ENCODE data around the gene TSFM. TPM values are rescaled to one million over a fixed set of nuclear protein-coding genes. Genes with fewer than 3 reads are reported as not detected.

Gene TSFM
- total RNA-seq, 1 donor from 2014 or later: 14.6 TPM

DNA sequence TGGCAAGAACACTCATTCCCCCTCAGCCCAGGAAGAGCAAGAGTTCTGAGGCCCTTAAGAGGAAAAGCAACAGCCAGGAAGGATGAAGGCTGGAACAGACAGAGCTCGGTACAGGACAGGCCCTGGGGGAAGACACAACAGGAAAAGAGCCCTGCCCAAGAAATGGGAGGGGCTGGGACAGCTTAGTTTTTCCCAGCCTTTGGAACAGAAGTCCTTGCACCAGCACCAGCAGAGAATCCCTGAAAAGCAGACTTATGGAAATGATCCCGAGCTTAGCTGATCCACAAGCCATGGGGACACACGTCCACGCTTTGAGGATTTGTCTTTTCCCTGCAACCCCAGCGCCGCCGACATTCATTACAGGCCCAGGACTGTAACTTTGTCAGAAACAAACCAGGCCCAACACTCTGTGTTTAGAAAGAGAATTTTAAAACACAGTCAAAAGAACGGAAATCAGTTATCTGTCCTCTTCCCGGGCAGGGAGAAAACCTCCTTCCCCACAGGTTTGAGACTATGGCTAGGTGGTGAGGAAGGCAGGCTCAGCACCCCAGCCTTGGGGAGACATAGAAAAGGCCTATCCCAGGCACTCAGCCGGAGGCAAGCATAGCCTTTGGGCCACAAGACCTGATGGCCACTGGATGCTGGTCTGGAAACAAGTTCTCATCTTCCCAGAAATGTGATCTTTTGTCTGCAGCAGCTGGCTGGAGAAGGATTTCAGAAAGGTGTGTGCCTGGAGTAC is 40.0 kb downstream of the TSFM start:
- DNase-seq (ENCODE audit: low spot score) (no peak), ATAC-seq (no peak)
- intact Hi-C loops (cut with DNase I): no loop called here

DNA sequence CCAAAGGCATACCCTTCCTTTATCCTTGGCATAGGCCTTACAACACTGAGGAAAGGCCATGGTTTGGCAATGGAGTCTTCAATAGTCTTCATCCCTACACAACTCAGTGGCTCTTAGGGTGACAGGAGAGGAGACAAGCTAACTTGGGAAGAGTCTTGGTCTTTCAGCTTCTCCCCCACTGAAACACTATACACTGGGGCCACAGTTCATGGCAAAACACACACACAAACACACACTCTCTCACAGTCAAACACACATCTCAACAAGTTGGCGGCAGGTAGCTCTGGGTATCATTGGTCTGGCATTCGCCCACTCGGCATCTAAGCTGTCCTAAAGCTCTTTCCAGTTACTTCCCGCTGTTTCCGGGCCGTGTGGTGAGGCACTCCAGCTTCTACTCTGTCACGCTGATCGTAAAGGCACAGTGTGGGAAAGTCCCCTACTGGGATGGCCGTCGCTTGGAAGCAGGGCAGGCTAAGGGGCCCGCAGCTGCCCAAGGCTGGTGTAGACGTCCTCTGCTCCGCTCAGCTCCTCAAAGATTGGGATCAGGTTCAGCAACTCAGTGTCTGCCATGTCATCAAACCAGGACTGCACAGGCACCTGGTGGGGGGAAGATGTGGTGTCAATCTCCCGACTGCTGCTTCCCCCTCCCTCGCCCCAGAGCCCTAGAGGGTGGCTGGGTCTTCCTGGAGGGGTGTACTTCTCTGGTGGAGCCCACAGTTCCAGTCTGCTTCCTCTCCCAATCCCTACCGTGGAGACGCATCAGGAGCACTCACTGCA is 40.7 kb downstream of the TSFM start:
- intact Hi-C loops (cut with DNase I): no loop called here
- DNase-seq (ENCODE audit: low spot score): no peak
- no peak for ATAC-seq

DNA sequence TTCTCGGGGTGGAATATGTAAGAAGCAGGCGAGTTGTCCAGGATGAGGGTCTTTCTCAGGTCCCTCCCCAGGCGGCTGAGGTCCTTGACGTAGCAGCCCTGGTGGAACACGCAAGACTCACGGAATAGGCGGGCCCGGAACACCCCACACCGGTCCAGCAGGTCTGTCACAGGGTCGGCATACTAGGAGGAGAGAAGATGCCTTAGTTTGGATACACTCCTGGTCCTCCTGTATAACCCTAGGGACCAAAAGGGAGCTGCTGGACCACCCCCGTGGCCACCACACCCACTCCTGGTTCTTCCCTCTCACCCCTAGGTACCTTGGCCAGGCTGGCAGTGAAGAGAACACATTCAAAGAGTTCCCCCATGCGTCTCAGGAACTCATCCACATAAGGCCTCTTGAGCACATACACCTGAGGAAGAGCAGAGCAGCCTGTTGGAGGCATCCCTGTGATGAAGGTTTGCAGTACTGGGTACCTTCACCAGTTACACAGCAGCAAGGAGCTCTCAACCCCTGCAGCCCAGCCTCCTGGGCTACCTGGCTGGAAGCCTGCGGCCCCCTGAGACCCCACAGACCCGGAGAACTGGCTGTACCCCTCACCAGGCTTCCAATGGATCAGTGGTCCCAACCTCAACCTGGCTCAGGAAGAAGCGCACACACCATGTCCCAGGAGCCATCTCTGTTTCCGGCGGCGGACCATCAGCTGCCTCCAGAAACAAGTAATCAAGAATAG is 41.5 kb downstream of the TSFM start:
- ATAC-seq: no peak
- DNase-seq (ENCODE audit: low spot score): no peak
- intact Hi-C loops (cut with DNase I): no loop called here

DNA sequence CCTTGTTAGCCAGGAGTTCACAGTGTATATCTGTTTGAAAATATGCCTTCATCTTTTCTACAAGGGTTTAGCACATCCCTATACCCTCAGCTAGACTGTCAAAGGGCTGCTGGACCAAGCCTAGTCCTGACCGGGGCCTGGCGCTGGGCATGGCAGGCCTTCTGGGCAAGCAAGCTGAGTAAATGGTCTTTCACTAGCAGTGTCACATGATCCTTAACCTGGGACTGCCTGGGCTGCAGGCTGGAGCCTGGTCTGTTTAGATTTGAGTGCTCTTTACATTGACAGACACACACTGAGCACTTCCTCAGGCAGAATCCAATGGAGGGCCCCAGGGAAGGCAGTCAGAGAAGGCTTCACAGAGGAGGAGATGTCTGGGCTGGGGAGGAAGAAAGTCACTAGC is 42.9 kb downstream of the TSFM start:
- no peak for DNase-seq (ENCODE audit: low spot score)
- no peak for ATAC-seq
- intact Hi-C loops (cut with DNase I): no loop called here

DNA sequence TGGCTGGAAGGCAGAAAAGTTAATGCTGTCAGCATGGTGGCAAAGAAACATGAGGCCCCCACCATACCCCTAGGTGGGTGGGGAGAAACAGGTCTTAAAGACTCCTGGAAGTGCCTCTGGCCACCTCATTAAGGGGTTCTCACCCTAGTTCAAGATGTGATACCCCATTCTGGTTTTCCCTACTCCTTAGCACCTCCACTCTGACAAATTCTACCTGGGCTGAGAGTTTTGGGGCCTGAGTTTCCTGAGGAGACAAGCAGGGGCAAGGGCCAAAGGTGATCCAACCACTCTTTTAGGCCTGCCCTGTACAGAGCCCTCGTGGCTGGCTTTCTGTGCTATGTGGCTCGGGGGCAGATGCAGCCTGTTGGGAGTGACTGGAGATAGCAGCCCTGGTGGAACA is 43.8 kb downstream of the TSFM start:
- intact Hi-C loops (cut with DNase I): no loop called here
- ATAC-seq (no peak), DNase-seq (ENCODE audit: low spot score) (no peak)

DNA sequence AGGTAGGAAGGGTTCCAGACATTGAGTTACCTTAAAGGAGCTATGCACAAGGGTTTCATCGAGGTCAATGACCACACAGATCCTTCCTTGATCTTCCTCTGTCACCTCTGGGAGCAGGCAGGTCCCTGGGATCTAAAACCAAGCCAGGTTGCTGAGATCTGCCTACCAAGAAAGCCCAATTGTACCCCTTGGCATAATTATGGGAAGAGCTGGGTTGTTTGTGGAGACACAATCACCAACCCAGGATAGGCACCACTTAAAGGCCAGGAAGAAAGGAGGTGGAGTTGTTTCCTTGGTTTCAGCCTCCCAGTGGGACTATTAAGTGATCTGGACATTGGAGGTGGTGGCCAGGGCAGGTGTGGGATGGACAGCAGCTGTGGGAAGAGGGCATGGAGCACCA is 44.4 kb downstream of the TSFM start:
- ATAC-seq: no peak
- DNase-seq (ENCODE audit: low spot score): no peak
- intact Hi-C loops (cut with DNase I): no loop called here

DNA sequence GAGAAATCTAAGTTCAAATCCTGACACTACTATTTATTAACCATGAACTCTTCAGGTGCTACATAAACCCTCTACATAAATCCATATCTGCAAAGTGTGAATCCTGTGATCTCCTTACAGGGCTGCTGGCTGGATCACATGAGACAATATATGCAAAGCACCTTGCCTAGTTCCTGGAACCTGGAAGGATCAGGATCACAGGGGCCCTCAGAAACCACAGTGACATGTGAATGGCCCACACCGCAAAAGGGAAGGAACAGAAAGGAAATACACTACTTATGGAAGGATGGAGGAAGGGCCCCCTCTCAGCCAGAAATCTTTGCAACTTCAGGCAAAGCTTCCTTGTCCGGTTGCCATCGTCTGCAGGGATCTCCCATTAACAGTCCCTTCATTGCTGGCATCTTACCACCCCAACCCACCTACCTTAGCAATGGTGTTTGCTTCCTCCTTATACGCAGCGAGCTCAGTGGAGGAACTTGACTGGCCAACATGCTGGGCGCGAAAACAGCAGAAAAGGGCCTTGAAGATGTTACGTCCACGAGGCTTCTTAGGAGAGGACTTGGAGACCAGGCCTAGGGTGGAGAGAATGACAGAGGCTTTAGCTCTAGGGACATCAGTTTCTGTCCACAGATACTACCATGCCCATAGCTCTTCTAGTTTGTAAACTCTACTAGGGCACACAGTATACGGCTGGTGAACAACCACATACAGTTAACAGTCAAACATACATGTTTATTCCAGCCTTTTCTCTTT is 46.6 kb downstream of the TSFM start:
- ATAC-seq (no peak), DNase-seq (ENCODE audit: low spot score) (no peak)
- intact Hi-C loops (cut with DNase I): no loop called here

DNA sequence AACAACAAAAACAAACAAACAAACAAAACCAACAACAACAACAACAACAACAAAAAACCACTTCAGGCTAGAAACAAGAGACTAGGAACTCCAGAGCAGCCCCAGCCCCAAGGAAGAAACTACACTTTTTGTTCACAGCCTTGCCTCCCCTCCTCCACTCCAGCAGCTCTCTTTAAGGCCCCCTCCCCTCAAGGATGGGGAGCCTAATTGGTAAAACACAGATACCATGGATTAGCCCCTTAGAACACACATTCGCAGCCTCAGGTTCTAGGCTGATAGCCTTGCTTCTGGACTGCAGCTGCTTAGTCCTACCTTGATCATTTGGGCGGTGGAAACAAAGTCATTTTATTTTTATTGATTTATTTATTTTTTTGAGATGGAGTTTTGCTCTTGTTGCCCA is 47.8 kb downstream of the TSFM start:
- DNase-seq (ENCODE audit: low spot score): no peak

DNA sequence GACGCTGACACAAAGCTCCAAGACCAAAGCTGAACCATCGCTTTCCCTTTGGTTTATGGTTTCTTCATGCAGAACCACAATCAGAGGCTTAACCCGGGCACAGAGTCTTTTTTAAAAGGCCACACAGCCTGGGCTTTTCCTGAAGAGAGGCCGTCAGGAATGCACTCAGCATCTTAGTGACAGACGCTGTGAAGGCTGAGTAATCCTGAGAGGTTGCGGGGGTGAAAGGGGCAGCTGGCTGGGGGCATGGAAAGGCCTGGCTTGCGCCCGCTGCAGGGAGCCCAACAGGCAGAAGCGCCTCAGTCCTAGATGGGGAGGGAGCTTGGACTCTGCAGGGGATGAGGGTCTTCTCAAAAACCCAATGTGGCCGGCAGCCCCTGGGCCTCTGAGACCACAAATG is 50.4 kb downstream of the TSFM start:
- intact Hi-C loops (cut with DNase I): loop anchor here (5.0 to 10.0 kb wide), 2 partner anchors 69 to 1738 kb away; no protein-coding TSS in a partner anchor
- DNase-seq (ENCODE audit: low spot score): no peak
- no peak for ATAC-seq

More for the DNA sequence above, 47.8 kb downstream of the TSFM start:
- intact Hi-C loops (cut with DNase I): loop anchor here (5.0 to 10.0 kb wide), 2 partner anchors 72 to 1736 kb away; no protein-coding TSS in a partner anchor
- no peak for ATAC-seq

DNA sequence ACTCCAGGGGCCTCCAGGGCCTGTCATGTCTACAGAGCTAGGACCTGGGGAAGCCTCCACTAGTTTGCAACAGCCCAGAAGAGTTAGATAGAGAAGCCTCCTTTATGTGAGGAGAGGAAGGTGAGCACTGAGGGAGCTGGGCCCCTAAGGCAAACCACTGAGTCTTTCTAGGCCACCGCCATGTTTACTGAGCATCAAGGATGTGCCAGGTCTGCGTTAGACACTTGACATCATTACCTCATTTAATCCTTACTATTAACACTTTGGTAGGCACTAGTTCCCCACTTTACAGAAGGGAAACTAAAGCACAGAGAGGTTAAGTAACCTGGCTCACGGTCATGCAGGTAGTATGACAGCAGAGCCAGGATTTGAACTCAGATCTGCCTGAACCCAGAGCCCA is 51.1 kb downstream of the TSFM start:
- ATAC-seq (no peak), DNase-seq (ENCODE audit: low spot score) (no peak)
- intact Hi-C loops (cut with DNase I): loop anchor here (5.0 to 10.0 kb wide), 2 partner anchors 69 to 1739 kb away; no protein-coding TSS in a partner anchor

DNA sequence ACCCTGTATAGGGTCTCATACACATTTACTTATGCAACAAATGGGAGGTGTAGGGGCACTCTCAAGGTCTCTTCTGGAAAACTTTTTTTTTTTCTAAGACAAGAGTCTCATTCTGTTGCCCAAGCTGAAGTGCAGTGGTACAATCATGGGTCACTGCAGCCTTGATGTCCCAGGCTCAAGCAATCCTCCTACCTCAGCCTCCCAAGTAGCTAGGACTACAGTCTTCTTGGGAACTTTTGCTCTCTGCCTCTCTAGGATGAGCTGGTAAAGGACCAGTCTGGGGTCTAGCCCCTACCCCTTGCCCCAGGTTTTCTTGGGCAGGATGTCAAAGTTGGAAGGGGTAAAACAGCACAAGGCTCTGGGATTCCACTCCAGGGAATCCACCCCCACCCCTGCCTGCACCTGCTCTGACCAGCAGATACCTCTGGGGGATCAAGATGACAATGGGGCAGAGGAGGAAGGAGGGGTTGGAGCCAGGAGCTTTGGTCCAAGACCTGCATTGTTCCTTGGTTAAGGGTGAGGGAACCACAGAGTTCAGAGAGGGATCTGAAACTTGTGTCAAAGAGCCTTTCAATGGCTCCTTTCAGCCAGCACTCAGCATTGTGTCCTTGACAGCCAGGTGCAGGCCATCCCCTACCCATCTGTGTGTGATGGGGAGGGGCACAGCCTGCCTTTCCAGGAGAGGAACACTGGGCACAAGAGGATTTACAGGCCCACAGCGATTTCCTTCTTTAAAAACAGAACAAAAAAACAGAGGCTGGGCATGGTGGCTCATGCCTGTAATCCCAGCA is 51.7 kb downstream of the TSFM start:
- DNase-seq (ENCODE audit: low spot score) (no peak), ATAC-seq (no peak)
- intact Hi-C loops (cut with DNase I): loop anchor here (5.0 to 10.0 kb wide), 2 partner anchors 68 to 1739 kb away; no protein-coding TSS in a partner anchor

DNA sequence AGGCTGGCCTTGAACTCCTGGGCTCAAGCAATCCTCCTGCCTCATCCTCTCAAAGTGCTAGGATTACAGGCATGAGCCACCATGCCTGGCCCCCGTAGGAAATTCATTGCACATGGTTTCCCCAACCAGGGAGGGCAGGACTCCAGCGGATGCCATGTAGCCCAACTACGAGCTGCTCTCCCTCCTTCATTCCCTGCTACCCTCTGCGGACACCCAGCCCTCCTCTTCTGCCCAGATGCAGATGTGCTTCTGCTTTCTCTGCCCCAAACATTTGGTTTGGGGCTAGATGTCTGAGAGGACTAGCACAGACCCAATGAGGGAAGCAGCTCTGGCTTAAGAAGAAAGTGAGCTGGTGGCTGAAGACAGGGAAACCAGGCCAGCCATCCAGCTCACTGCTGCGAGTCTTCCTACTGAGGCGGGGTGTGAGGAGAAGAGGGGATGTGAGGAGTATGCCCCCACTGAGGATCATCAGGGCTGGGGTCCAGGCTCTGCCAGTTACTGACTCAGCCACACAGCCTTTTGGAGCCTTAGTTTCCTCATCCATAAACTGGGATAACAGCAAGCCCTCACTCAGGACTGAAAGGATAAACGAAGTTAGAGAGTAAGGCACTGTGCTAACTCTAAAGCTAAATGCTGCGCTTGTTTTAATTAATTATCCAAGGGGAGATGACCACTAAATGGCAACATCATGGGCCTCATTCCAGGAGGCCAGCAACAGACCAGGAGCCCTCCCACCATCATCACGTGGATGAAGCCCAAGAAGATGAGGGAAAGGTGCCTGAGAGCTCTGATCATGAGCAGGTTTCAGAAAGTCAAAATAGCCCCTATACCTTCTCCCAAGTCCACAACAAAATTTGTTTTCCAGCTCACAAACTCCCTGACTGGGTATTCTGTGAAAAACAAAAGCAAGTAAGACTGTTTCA is 53.0 kb downstream of the TSFM start:
- ATAC-seq: no peak
- intact Hi-C loops (cut with DNase I): loop anchor here (10.0 kb wide), 1 partner anchor 1741 kb away; no protein-coding TSS in a partner anchor

DNA sequence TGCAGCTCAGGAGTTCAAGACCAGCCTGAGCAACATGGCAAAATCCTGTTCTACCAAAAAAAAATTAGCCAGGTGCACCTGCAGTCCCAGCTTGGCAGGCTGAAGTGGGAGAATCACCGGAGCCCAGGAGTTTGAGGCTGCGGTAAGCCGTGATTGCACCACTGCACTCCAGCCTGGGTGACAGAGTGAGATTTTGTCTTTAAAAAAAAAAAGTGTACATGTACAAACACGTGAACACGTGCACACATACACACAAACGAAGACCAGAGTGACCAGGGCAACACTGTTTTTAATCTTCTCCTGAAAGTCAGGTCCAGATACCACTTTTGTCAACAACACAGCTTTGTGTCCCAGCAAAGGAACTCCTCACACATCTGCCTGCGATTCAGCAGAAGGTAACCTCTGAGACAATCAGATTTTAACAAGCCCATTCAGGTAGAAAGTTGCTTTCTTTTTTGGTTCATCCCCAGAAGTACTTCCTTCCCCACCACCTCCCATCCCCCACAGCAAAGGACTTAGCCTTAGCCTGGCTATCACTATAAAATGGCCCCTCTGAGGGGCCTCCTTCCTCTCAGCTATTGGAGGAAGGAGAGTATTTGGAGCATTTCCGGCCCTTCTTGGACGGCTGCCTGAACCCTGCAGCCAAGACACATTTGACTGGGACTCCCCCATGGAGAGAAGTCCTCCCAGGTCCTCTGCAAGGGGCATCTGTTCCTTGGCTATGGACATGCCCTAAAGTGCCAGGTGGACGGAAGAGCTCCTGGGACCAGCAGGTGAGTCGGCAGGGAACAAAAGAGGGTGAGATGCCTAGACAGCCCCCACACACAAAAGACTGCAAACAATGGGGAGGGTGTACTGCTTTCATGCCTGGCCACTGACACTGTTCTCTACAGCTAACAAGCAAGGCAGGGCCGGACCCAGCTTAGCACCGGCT is 54.1 kb downstream of the TSFM start:
- ATAC-seq (peak; percentile 75), DNase-seq (ENCODE audit: low spot score) (peak; percentile 85)
- intact Hi-C loops (cut with DNase I): loop anchor here (10.0 kb wide), 1 partner anchor 1742 kb away; no protein-coding TSS in a partner anchor

More for the DNA sequence above, 53.0 kb downstream of the TSFM start:
- no peak for DNase-seq (ENCODE audit: low spot score)

DNA sequence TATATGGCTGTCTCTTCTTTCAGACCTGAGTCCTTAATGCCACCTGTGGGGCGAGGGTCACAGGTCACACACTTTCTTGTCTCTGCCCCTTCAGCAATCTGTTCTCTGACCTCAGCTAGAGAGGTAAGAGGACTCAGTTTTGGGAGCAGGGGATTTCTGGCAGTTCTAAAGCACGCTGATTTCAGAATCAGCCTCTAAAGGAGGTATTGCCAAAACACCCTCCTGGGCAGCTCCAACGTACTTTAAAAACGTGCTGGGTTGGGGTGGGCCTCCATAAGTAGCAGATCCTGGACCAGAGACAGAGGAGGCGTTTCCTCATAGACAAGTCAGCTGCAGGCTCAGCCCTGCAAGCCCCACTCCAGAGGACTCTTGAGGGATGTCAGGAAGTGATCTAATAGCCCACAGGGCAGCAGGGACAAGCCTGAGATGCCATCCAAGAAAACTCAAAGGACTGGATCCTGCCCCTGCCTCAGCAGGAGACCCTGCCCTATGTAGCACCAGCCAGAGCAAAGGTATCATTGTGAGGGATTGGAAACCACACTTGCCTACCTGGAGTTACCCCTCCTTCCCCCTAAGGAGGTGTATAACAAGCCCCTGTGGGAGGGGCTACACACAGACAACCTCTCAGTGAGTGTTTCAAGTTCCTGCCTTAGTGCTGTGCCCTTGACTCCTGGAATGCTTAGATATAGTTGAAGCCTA is 55.4 kb downstream of the TSFM start:
- intact Hi-C loops (cut with DNase I): loop anchor here (10.0 kb wide), 1 partner anchor 1743 kb away; no protein-coding TSS in a partner anchor
- no peak for DNase-seq (ENCODE audit: low spot score)
- peak; percentile 64 for ATAC-seq

DNA sequence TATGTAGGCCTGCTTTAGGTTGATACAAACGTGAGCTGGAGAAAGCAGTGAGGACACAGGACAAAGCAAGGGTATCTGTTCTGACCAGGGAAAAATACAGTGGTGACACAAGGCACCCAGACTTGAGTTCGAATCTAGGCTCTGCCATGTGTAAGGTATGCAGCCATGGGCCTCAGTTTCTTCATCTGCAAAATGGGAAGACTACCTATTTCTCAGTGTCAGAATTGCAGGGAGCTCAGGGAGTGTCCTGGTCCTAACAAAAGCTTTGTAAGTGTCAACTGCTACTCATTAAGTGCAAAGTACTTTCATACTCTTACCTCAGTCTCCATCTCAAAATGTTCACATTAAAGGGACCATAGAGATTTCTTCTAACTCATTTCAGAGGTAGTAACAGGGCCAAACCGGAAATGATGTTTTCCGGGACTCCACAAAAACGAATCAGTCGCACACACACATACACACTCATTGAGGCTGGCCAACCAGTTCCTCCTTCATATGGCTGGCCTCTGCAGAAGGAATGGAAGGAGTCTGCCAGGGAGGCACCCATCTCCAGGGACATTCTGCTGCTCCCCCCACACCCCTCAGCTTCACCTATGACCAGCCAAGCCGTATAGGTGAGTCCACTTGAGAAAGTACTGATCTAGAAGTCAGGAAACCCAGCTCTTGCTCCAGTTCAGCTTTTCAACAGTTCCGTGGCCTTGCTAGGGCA is 56.2 kb downstream of the TSFM start:
- no peak for ATAC-seq
- DNase-seq (ENCODE audit: low spot score): no peak
- intact Hi-C loops (cut with DNase I): loop anchor here (10.0 kb wide), 1 partner anchor 1744 kb away; no protein-coding TSS in a partner anchor

Data from sciatic nerve (tissue), 2 donors.